T-helper 17 cell (primary cell): ENCODE results near the gene PUM2. TPM values are rescaled to one million over a fixed set of nuclear protein-coding genes. Genes with fewer than 3 reads are reported as not detected.
A peak's percentile ranks its signal among the peaks of the same experiment; 100 is the strongest.

Source experiments
- ATAC-seq: fragments of 150-1000 bp; cut with Tn5 transposase; 2 replicates; pipeline ENCODE4 v1.10.0; 2021; ENCODE audit warnings: mild to moderate bottlenecking, moderate library complexity
- DNase-seq, 3 donors: peaks; one replicate each; pipeline versions ENCODE4 v3.0.0 to v3.0.0-alpha.2; 2020 to 2021
- H3K9me3 ChIP-seq: one replicate; pipeline ENCODE4 v1.7.0; 2013; ENCODE audit warnings: low read length, mild to moderate bottlenecking; ENCODE audit not compliant: control insufficient read depth, poor library complexity, severe bottlenecking
- H3K27ac Mint-ChIP-seq: one replicate; pipeline ENCODE4 v1.8.0; 2022; ENCODE audit warnings: mild to moderate bottlenecking, moderate library complexity, mixed read lengths
- H3K27me3 Mint-ChIP-seq: one replicate; pipeline ENCODE4 v1.8.0; 2022; ENCODE audit warnings: mixed read lengths
- H3K36me3 Mint-ChIP-seq: one replicate; pipeline ENCODE4 v1.8.0; 2022; ENCODE audit warnings: low read depth, mixed read lengths
- H3K4me1 Mint-ChIP-seq: one replicate; pipeline ENCODE4 v1.8.0; 2022; ENCODE audit warnings: mild to moderate bottlenecking, mixed read lengths
- H3K4me3 Mint-ChIP-seq: one replicate; pipeline ENCODE4 v1.8.0; 2022; ENCODE audit warnings: mild to moderate bottlenecking, moderate library complexity, mixed read lengths
- total RNA-seq, 4 donors: library from RNA in 2 of 4; stranded (reverse) in 2 of 4; gene quantifications; one replicate each; pipeline ENCODE4 v1.2.3 and lab custom pipeline; 2022 to 2026

Gene PUM2
- total RNA-seq, 2 donors from 2014 or later: 114 TPM

DNA sequence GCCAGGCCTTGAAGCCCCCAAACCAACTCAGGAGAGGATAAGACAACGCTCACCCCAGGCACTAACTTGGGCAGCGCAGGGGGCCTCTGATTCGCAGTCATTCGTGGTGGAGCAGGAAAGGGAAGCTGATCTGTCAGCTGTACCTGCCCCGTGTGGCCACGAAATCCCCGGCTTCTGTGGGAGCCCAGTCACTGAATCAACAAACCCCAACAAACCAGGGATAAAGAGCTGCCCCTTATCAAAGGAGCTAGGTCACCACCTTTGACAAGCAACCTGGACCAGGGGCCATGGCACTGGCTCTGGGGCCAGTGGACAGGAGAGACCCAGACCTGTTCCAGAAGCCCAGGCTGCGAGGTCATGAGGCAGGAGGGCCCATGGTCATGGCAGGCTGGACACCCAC lies 140.2 kb downstream of the PUM2 start:
- ATAC-seq (no peak), DNase-seq (no peak)
- Mint-ChIP-seq H3K27ac (no peak overlapping the region), H3K4me1 (peaks cover 2% of the 10 kb centered on the region), H3K27me3 (peaks cover 5% of the 10 kb centered on the region), H3K4me3 (no peak overlapping the region), H3K36me3 (no peaks in the 10 kb centered on the region)
- H3K9me3 ChIP-seq: no peaks in the 10 kb centered on the region

DNA sequence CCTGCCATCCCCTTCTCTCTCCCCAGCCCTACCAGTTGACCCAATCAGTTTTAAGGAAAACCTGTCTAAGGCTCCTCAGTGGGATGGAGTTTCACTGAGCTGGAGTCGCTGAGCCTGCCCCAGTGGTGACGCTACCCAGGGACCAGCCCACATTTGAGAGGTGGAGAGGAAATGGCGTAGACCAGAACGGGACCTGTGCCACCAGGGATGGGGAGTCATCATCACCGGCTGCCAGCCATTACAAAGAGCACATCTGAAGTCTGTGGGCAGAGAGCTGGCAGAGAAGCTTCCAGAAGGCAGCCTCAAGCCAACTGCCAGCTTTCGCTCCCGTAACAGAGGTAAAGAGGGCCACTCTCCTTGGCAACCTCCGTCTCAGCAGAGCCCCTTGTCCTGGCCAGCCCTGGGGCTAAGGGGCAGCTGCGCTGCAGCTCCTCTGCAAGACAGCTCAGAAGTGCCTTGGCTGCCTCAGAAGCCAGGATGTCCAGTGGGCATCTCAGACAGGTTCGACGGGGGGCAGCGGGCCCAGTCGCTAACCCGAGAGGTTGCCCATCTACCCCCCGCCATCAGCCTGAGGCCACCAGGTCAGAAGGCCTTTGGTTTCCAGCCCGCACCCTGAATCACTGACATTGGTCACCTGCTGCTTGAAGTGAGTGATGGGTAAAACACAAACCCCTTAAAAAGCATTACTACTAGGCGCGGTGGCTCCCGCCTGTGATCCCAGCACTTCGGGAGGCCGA lies 141.1 kb downstream of the PUM2 start:
- DNase-seq: no peak
- no peak for ATAC-seq
- no peaks in the 10 kb centered on the region for H3K36me3 Mint-ChIP-seq
- H3K27ac Mint-ChIP-seq: no peak overlapping the region
- peaks cover 2% of the 10 kb centered on the region for H3K4me1 Mint-ChIP-seq
- no peaks in the 10 kb centered on the region for H3K9me3 ChIP-seq
- H3K27me3 Mint-ChIP-seq: peaks cover 5% of the 10 kb centered on the region
- H3K4me3 Mint-ChIP-seq: no peak overlapping the region

DNA sequence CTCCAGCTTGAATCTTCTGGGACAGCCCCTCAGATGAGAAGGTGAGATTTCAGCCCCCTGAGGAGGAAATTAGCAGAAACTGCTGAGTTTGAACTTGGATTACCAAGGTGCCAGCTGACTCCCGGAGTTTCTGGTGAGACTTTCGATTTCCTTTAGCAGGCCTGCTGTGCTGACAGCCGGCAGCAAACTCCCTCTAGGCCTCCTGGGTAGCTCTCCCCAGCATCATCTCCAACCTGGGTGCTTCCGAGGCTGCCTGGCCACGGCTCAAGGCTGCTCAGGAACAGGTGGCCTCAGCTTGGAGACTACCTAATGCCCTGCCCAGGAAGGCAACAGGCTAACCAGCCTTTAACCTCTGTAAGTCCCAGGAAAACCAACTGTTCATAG lies 142.2 kb downstream of the PUM2 start:
- H3K4me1 Mint-ChIP-seq: no peaks in the 10 kb centered on the region
- H3K4me3 Mint-ChIP-seq: no peak overlapping the region
- DNase-seq (no peak), ATAC-seq (no peak)
- no peaks in the 10 kb centered on the region for H3K9me3 ChIP-seq
- H3K27ac Mint-ChIP-seq: no peak overlapping the region
- no peaks in the 10 kb centered on the region for H3K27me3 Mint-ChIP-seq
- H3K36me3 Mint-ChIP-seq: no peaks in the 10 kb centered on the region

- Mint-ChIP-seq H3K36me3 (no peaks in the 10 kb centered on the region), H3K4me3 (peak overlapping the region; percentile 31), H3K27ac (no peak overlapping the region), H3K27me3 (no peaks in the 10 kb centered on the region), H3K4me1 (no peaks in the 10 kb centered on the region)
- DNase-seq (no peak), ATAC-seq (no peak)
- no peaks in the 10 kb centered on the region for H3K9me3 ChIP-seq
These were observed 143.6 kb downstream of the PUM2 start for GRCh38 chr2:20207051-20207450.

DNA sequence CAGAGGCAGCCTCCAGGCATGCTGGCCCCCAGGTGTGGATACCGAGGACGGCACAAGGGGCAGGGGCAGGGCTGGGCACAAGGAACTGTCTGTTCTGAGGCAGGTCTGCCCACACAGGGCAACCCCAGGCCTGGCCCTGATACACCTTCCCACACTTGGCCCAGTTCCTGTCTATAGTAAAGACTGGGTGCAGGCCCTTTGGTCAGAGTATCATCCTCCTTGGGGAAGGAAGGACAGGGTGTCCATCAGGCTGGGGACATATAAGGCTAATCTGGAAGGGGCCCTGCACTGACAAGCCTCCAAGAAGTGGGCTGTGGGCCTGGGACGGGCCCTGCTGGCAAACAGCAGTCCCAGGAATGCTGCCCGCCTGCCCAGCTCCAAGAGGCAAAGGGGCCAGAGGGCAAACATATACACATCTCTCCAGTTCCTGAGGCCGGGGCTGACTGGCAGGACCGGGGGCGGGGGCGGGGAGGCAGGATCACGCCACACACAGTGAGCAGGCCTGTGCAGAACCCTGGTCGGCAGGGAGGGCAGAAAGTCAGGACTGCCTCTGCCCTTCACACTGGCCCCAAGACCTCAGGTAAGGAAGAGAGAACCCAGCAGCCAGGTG lies 144.6 kb downstream of the PUM2 start:
- H3K27me3 Mint-ChIP-seq: no peaks in the 10 kb centered on the region
- H3K27ac Mint-ChIP-seq: no peak overlapping the region
- no peak overlapping the region for H3K4me3 Mint-ChIP-seq
- ATAC-seq (no peak), DNase-seq (no peak)
- H3K36me3 Mint-ChIP-seq: no peaks in the 10 kb centered on the region
- no peaks in the 10 kb centered on the region for H3K4me1 Mint-ChIP-seq
- no peaks in the 10 kb centered on the region for H3K9me3 ChIP-seq

- DNase-seq: no peak
- H3K36me3 Mint-ChIP-seq: no peaks in the 10 kb centered on the region
- H3K27ac Mint-ChIP-seq: no peak overlapping the region
- H3K27me3 Mint-ChIP-seq: no peaks in the 10 kb centered on the region
- no peaks in the 10 kb centered on the region for H3K4me1 Mint-ChIP-seq
- no peaks in the 10 kb centered on the region for H3K9me3 ChIP-seq
- H3K4me3 Mint-ChIP-seq: no peak overlapping the region
- ATAC-seq: no peak
These were observed 145.6 kb downstream of the PUM2 start for GRCh38 chr2:20205069-20205468.

DNA sequence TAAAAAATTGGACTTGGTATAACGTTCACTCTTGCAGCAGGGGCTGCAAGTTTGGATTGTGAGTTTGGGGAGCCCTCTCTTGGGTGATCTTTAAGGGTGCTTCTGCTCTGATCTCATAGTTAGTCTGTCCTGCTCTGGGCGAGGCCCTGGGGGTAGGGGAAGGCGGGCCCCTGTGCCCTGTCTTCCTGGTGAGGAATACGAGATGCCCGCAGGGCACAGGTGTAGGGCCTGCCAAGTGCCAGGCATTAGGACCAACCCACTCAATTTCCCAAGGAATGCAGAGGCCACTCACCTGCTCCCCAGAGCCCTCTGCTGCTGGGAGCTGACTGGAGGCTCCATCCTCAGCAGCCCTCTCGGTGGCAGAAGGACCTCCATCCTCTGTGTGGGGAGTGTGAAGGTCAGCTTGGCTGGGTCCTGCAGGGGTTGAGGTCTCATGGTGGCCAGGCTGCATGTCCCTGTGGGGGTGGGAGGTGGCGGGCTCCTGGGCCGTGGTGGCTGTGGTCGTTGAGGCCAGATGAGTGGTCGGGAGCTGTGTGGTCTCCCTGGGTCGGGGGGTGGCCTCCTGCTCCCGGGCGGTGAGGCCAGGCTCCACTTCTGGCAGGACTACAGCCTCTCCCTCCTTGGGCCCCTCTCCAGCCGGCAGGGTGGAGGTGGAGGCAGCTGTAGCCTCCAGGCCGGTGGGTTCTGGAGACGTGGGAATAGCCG lies 147.0 kb downstream of the PUM2 start:
- Mint-ChIP-seq H3K4me1 (no peaks in the 10 kb centered on the region), H3K36me3 (no peaks in the 10 kb centered on the region), H3K4me3 (no peak overlapping the region), H3K27me3 (peaks cover 10% of the 10 kb centered on the region), H3K27ac (no peak overlapping the region)
- ATAC-seq (no peak), DNase-seq (no peak)
- H3K9me3 ChIP-seq: no peaks in the 10 kb centered on the region

DNA sequence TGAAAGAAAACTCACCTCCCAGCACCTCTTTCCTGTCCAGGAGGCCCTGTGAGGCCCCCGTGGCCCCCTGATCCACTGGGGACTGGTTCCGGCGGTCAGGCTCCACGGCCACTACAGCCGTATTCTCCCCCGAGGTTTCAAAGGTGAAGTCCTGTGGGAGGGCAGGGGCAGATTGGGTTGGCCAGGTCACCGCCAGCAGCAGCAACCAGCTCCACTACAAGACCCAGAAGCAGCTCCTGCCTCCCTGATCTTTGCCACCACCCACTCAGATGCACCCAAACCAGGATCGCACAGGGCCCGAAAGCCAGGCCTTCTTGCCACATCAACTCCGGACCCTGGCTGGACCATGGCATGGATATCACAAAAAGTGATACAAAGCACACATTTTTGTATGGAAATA lies 147.6 kb downstream of the PUM2 start:
- DNase-seq (no peak), ATAC-seq (no peak)
- H3K9me3 ChIP-seq: no peaks in the 10 kb centered on the region
- Mint-ChIP-seq H3K27ac (no peak overlapping the region), H3K4me1 (no peaks in the 10 kb centered on the region), H3K36me3 (no peaks in the 10 kb centered on the region), H3K4me3 (no peak overlapping the region), H3K27me3 (peaks cover 11% of the 10 kb centered on the region)

GRCh38 chr2:20201671-20202070 lies 149.0 kb downstream of the PUM2 start:
- DNase-seq: no peak
- H3K27ac Mint-ChIP-seq: no peak overlapping the region
- H3K36me3 Mint-ChIP-seq: no peaks in the 10 kb centered on the region
- ATAC-seq: no peak
- H3K27me3 Mint-ChIP-seq: peaks cover 17% of the 10 kb centered on the region
- H3K4me1 Mint-ChIP-seq: no peaks in the 10 kb centered on the region
- H3K9me3 ChIP-seq: no peaks in the 10 kb centered on the region
- no peak overlapping the region for H3K4me3 Mint-ChIP-seq

DNA sequence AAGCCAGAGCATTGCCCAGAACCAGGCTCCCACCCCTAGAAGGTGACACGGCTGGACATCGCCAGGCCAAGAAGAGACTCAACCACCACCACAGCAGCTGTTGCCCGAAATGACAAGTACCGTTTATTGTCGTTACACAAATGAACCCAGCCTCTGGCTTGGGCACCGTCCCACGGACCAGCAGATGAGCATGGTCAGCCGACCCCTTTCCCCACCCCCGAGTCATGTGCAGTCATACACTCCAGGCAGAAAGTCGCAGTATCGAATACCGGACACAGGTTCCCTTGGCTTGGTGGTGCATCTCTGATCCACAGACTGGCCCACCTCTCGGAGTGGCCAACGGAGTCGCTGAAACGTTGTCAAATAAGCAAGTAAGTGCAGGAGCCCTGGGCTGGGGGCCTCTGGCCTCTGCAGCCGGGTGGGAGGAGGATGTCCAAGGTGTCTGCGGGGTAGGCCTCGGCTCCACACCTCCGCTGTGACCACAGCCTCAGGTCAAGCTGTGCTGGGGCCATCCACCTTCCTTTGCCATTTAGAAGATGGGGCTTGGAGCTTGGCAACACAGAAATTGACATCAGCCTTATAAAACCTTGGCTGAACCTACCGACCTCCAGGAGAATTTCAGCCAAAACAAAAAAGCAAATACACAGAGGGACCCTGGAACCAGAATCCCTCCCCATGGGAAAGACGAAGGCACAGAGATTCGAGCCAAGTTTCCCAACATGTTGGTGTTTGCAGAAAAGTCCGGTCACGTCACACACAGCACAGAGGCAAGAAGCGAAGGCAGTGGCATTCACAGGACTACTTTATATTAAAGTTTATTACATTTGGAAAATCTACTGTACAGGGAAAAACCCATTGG lies 149.7 kb downstream of the PUM2 start:
- Mint-ChIP-seq H3K4me3 (no peak overlapping the region), H3K36me3 (no peaks in the 10 kb centered on the region), H3K27me3 (peaks cover 17% of the 10 kb centered on the region), H3K27ac (no peak overlapping the region), H3K4me1 (peaks cover 2% of the 10 kb centered on the region)
- H3K9me3 ChIP-seq: no peaks in the 10 kb centered on the region
- DNase-seq (no peak), ATAC-seq (no peak)

- Mint-ChIP-seq H3K4me3 (no peak overlapping the region), H3K27me3 (peaks cover 17% of the 10 kb centered on the region), H3K27ac (no peak overlapping the region), H3K4me1 (peaks cover 2% of the 10 kb centered on the region), H3K36me3 (no peaks in the 10 kb centered on the region)
- no peak for DNase-seq
- no peak for ATAC-seq
- no peaks in the 10 kb centered on the region for H3K9me3 ChIP-seq
These were observed 150.9 kb downstream of the PUM2 start for GRCh38 chr2:20199633-20200270.

- Mint-ChIP-seq H3K27ac (no peak overlapping the region), H3K4me3 (no peak overlapping the region), H3K27me3 (peaks cover 17% of the 10 kb centered on the region), H3K4me1 (peaks cover 2% of the 10 kb centered on the region), H3K36me3 (no peaks in the 10 kb centered on the region)
- ATAC-seq: no peak
- no peaks in the 10 kb centered on the region for H3K9me3 ChIP-seq
- DNase-seq: no peak
These were observed 151.6 kb downstream of the PUM2 start for GRCh38 chr2:20198796-20199632.
